HCT116 (cell line): ENCODE measurements around the gene OSGIN1.

Experiments
- CEBPB ChIP-seq: IDR thresholded peaks from 2 replicates; pipeline ENCODE4 v1.6.1; 2012; ENCODE audit warnings: low read depth
- CTCF ChIP-seq, 3 experiments: fragments of 200-600 bp in 1 of 3; sonication (generic) in 1 of 3; IDR thresholded peaks in 2 of 3; conservative IDR thresholded peaks in 1 of 3; 2 replicates each; pipeline ENCODE4 v1.5.1; 2012 to 2017; ENCODE audit warnings: low read depth in 2 of 3, low read length in 2 of 3, antibody characterized with exemption in 1 of 3, borderline replicate concordance in 1 of 3, control low read depth in 1 of 3, mild to moderate bottlenecking in 1 of 3, mixed read lengths in 1 of 3, mixed run types in 1 of 3, moderate library complexity in 1 of 3; ENCODE audit not compliant: insufficient read depth in 1 of 3
- EGR1 ChIP-seq: IDR thresholded peaks from 2 replicates; pipeline ENCODE4 v1.6.1; 2012; ENCODE audit warnings: low read depth
- EZH2 ChIP-seq: fragments of 200-600 bp; sonication (generic); IDR thresholded peaks from 2 replicates; pipeline ENCODE4 v1.6.1; 2017; ENCODE audit warnings: antibody characterized with exemption, mixed run types
- JUND ChIP-seq: IDR thresholded peaks from 2 replicates; pipeline ENCODE4 v1.6.1; 2012
- POLR2A ChIP-seq: IDR thresholded peaks from 2 replicates; pipeline ENCODE4 v1.7.0; 2011; ENCODE audit warnings: borderline replicate concordance; ENCODE audit not compliant: insufficient read depth, insufficient read length; ENCODE audit errors: extremely low read depth
- POLR2AphosphoS5 ChIP-seq: IDR thresholded peaks from 2 replicates; pipeline ENCODE4 v1.6.1; 2011; ENCODE audit warnings: mild to moderate bottlenecking, low read depth, low read length, moderate library complexity
- TCF7L2 ChIP-seq: IDR thresholded peaks from 2 replicates; pipeline ENCODE4 v1.7.0; 2011; ENCODE audit warnings: borderline replicate concordance, inconsistent platforms; ENCODE audit not compliant: insufficient read depth, insufficient read length; ENCODE audit errors: extremely low read depth
- YY1 ChIP-seq: IDR thresholded peaks from 2 replicates; pipeline ENCODE4 v1.6.1; 2011; ENCODE audit warnings: low read length, low read depth, moderate library complexity, mild to moderate bottlenecking; ENCODE audit not compliant: insufficient replicate concordance; ENCODE audit errors: extremely low read depth
- TF ChIP-seq, protein P1 (sequence below): IDR thresholded peaks from 2 replicates; pipeline ENCODE4 v1.6.1; 2011; ENCODE audit warnings: mild to moderate bottlenecking, low read length, moderate library complexity; ENCODE audit not compliant: insufficient replicate concordance; ENCODE audit errors: extremely low read depth

DNA sequence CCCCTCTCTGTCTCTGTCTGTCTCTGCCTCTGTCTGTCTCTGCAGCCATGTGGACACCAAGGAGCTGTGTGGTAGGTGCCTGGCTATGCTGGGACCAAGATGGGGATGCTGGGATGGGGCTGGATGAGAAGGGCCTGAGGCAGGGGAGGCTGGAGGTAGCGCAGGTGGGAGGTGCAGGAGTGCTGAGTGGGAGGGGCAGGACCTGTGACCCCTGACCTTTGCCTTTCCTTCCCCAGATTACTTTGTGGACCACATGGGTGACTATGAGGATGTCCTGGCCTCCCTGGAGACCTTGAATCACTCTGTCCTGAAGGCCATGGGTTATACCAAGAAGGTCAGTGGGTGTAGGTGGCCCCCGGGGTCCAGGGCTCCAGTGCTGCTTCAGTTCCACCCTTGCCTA lies 27.8 kb downstream of the OSGIN1 start:
- no peak for TF ChIP-seq JUND
- TF ChIP-seq POLR2A, result no peak
- no peak for TF ChIP-seq CTCF (IDR thresholded peaks at IDR 0.05 in 2 of 3, conservative IDR thresholded peaks at IDR 0.05 in 1 of 3; ENCODE audit: borderline replicate concordance in 1 of 3, insufficient read depth in 1 of 3, low read depth in 2 of 3, low read length in 2 of 3)
- TF ChIP-seq, protein P1, sequence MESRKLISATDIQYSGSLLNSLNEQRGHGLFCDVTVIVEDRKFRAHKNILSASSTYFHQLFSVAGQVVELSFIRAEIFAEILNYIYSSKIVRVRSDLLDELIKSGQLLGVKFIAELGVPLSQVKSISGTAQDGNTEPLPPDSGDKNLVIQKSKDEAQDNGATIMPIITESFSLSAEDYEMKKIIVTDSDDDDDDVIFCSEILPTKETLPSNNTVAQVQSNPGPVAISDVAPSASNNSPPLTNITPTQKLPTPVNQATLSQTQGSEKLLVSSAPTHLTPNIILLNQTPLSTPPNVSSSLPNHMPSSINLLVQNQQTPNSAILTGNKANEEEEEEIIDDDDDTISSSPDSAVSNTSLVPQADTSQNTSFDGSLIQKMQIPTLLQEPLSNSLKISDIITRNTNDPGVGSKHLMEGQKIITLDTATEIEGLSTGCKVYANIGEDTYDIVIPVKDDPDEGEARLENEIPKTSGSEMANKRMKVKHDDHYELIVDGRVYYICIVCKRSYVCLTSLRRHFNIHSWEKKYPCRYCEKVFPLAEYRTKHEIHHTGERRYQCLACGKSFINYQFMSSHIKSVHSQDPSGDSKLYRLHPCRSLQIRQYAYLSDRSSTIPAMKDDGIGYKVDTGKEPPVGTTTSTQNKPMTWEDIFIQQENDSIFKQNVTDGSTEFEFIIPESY, result no peak
- no peak for TF ChIP-seq POLR2AphosphoS5
- TF ChIP-seq CEBPB, result no peak
- TF ChIP-seq EZH2, result no peak
- TF ChIP-seq TCF7L2, result no peak
- no peak for TF ChIP-seq YY1
- no peak for TF ChIP-seq EGR1
